ENCODE data around the gene LRG1.

Gene LRG1

GRCh38 chr19:4531562-4532165 is 8.2 kb downstream of the LRG1 start:
- in situ Hi-C loops (cut with HindIII; ENCODE audit: low sequenced_read_pairs): no loop called here

DNA sequence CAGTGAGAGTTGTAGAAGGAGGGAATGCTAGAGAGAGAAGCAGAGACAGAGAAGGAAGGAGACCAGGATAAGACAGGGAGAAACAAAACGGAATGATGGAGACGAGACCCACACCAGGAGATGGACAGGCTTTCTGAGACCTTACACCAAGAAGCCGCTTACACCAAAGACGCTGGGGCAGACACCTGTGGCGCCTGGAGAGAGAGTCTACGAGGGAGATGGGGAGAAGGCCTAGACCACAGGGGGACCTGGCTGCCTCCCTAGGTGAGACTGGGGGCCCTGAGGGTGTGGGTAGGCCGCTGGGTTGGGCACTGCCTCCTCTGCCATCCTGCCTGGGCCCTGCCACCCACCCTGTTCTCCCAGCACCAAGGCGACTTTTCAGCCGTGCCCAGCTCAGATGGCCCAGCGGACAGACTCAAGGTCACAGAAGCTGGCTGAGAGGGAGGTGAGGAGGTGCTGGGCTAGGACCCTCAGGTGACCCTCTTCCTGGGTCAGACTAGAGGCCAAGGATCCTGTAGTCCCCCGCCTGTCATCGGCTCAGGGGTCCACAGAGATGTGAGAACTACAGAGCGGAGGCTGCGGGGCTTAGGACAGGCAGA is 9.8 kb downstream of the LRG1 start:
- in situ Hi-C loops (cut with HindIII; ENCODE audit: low sequenced_read_pairs): loop anchor here (10.0 kb wide), 1 partner anchor 115 kb away; no protein-coding TSS in a partner anchor

DNA sequence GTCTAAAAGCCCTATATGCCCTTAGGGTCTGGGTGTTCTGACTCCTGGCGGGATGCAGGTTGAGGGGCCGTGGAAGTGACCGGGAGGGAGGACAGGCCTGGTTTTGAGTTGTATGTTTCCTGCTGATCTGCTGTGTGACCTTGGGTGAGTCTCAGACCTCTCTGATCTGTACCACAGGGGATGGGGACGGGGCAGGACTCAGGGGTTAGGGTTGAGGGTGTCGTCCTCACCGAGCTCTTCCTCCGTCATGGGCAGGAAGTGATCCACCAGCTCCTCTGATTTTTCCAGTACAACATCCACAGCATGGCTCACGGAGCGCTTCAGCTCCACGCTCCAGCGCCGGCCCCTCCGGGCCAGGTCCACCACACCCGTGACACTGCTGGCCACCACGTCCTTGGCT is 11.0 kb downstream of the LRG1 start:
- in situ Hi-C loops (cut with HindIII; ENCODE audit: low sequenced_read_pairs): loop anchor here (10.0 kb wide), 1 partner anchor 116 kb away; no protein-coding TSS in a partner anchor

DNA sequence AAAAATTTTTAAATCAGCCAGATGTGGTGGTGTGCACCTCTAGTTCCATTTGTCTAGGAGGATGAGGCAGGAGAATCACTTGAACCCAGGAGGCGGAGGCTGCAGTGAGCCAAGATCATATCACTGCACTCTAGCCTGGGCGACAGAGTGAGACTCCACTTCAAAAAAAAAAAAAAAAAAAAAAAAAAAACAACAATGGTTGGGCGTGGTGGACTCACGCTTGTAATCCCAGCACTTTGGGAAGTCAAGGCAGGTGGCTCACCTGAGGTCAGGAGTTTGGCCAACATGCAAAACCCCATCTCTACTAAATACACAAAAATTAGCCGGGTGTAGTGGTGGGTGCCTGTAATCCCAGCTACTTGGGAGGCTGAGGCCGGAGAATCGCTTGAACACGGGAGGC is 12.5 kb downstream of the LRG1 start:
- in situ Hi-C loops (cut with HindIII; ENCODE audit: low sequenced_read_pairs): loop anchor here (10.0 kb wide), 1 partner anchor 117 kb away; no protein-coding TSS in a partner anchor

DNA sequence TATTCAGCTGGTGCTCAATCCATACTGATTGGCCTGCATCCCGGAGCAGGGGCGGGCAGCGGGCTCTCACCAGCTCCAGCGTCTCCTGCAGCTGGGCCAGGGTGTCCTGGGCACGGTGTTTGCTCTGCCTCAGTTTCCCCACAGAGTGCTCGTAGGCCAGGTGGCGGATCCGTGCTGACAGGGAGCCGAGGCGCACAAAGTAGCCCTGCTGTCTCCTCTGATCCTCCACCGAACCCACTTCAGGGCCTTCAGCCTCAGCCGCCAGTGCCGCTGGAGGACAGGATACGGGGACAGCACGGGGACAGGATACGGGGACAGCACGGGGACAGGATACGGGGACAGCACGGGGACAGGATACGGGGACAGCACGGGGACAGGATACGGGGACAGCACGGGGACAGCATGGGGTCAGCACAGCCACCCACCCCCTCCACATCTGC is 14.3 kb downstream of the LRG1 start:
- in situ Hi-C loops (cut with HindIII; ENCODE audit: low sequenced_read_pairs): loop anchor here (10.0 kb wide), 1 partner anchor 119 kb away; no protein-coding TSS in a partner anchor

GRCh38 chr19:4524808-4525562 is 14.9 kb downstream of the LRG1 start:
- in situ Hi-C loops (cut with HindIII; ENCODE audit: low sequenced_read_pairs): loop anchor here (10.0 kb wide), 1 partner anchor 120 kb away; no protein-coding TSS in a partner anchor

DNA sequence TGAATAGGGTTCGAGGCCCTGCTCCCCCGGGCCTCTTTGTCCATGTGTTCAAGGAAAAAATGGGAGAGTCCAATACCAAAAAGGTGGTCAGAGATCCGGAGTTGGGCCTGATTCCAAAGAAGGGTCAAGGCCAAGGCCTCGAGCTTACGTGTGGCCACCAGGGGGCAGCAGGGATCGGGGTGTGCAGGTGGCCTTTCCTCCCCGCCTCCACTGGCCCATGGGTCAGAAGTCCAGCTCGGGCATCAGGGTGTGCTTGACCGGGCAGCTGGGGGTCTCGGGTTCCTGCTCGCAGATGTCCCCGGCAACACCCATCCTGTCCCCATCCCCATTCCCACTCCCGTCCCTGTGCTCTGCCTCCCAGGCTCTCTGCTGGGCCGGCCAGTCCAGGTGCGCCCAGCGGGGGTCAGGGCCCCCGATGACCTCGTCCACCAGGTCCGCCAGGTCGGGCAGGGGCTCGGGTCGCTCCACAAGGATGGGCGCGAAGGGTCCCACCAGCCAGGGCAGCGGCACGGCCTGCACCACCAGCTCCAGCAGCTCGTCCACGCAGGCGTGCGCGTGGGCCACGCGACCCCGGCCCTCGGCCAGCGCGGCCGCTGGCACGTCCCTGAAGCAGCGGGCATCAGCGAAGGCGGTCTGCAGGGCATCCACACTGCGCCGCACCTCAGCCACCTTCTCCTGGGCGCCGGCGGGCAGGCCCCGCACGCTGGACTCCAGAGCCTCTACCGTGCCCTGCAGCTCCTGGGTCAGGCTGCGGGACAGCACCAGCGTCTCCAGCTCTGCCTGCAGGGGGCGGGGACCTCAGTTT is 16.3 kb downstream of the LRG1 start:
- in situ Hi-C loops (cut with HindIII; ENCODE audit: low sequenced_read_pairs): loop anchor here (10.0 kb wide), 1 partner anchor 121 kb away; no protein-coding TSS in a partner anchor

DNA sequence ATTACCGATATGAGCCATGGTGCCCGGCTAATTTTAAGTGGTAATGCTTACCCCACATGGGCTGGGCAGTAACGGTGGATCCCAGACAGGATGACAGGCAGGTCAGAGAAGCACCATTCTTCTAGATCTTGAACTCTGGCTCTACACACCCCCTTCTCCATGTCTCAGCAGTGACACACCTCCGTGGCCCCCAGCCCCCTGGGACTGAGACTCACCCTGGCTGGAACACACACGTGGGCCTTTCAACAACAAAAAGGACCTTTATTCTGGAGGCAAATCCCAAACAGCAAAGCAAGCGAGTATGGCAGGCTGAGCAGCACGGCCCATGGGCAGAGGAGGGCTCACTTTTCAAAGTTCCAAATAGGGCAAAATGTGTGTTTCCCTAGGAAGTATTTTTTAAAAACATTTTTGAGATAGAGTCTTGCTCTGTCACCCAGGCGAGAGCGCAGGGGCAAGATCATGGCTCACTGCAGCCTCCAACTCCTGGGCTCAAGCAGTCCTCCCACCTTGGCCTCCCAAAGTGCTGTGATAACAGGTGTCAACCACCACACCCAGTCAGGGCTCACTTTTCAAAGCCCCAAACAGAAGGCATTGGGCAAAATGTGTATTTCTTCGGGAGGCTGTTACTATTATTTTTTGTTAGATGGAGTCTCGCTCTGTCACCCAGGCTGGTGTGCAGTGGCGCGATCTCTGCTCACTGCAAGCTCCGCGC is 17.4 kb downstream of the LRG1 start:
- in situ Hi-C loops (cut with HindIII; ENCODE audit: low sequenced_read_pairs): loop anchor here (10.0 kb wide), 1 partner anchor 122 kb away; no protein-coding TSS in a partner anchor

DNA sequence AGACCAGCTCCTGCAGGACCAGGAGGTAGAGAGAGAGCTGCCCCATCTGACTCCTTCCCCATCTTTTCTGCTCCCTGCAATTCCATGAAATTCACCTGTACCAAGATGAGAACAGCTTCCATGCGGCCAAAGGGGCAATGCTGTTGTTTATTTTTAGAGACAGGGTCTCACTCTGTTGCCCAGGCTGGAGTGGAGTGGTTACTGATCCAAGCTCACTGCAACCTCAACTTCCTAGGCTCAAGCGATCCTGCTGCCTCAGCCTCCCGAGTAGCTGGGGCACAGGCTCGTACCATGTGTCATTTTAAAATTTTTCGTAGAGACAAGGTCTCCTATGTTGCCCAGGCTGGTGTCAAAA is 18.0 kb downstream of the LRG1 start:
- in situ Hi-C loops (cut with HindIII; ENCODE audit: low sequenced_read_pairs): loop anchor here (10.0 kb wide), 1 partner anchor 123 kb away; no protein-coding TSS in a partner anchor

DNA sequence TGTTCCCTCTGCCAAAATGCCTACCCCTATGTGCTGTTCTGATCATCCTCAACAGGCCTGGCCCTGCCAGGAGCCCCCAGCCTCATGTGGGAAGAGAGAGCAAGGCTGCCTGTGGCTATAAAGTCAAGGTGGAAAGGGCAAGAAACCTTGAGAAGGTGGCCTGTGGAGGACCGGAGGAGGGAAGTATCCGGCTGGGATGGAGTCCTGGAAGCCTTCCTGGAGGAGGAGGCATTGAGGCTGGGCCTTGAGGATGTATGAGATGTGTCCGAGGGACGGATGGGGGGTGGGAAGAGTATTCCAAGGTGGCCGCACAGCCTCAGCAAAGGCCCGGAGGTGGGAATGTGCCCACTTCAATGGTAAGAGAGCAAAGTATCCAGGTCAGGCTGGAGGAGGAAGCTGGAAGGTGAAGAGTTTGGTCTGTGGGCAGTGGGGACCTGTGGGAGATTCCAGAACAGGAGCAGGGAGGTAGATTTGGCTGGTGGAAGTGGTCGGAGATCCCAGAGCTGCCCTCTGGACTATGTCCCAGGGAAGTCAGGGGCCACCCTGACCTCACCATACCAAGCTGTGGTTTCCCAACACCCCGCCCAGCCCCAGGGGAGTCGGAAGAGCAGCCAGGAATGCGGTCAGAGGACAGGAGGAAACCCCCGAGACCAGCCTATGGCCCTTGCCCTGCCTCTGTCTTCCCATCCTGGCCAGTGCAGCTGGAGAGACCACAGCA is 18.5 kb downstream of the LRG1 start:
- in situ Hi-C loops (cut with HindIII; ENCODE audit: low sequenced_read_pairs): loop anchor here (10.0 kb wide), 1 partner anchor 123 kb away; no protein-coding TSS in a partner anchor

DNA sequence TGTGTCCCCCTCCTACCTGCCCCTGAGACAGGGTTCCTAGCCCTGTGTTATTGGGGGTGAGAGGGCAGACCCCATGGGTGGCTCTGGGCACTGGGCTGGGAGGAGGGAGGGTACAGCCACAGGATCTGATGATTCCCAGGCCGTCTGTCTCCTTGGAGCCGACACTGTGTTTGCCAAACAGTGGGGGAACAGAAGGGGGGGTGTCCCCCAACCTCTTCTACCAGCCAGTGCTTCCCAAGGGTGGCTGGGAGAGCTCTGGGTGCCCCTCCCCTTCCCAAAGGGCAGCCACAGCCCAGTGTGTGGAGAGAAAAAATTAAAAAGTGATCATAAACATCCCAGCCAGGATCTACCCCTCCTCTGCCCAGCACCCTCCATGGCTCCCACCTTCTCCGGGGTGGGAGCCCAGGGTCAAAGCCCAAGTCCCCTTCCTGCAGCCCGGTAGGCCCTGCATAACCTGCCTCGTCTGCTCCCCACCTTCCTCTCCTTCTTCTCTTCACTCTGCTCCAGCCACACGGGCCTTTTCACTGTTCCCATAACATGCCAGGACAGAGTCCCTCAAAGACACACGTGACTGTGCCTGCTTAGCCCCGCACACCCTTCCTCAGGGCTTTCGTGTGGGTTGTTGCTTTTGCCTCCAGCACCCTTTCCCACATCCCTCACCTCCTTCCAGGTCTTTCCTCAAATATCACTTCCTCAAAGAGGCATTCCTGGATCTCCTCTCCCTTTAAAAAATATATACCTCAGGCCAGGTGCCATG is 20.1 kb downstream of the LRG1 start:
- in situ Hi-C loops (cut with HindIII; ENCODE audit: low sequenced_read_pairs): loop anchor here (10.0 kb wide), 1 partner anchor 125 kb away; no protein-coding TSS in a partner anchor

GRCh38 chr19:4519172-4519496 is 20.7 kb downstream of the LRG1 start:
- in situ Hi-C loops (cut with HindIII; ENCODE audit: low sequenced_read_pairs): no loop called here

GRCh38 chr19:4518345-4519171 is 21.3 kb downstream of the LRG1 start, which contains the start of gene PLIN4:
PLIN4 (minus strand) TSS chr19:4518486; CDS start chr19:4518272, 214 bp downstream.
- in situ Hi-C loops (cut with HindIII; ENCODE audit: low sequenced_read_pairs): no loop called here

GRCh38 chr19:4517451-4518057 is 22.3 kb downstream of the LRG1 start:
- in situ Hi-C loops (cut with HindIII; ENCODE audit: low sequenced_read_pairs): no loop called here

GRCh38 chr19:4516939-4517300 is 22.9 kb downstream of the LRG1 start:
- in situ Hi-C loops (cut with HindIII; ENCODE audit: low sequenced_read_pairs): no loop called here

GRCh38 chr19:4516199-4516938 is 23.5 kb downstream of the LRG1 start:
- in situ Hi-C loops (cut with HindIII; ENCODE audit: low sequenced_read_pairs): no loop called here

GRCh38 chr19:4515732-4516131 is 24.1 kb downstream of the LRG1 start:
- in situ Hi-C loops (cut with HindIII; ENCODE audit: low sequenced_read_pairs): no loop called here

Data from endothelial cell of hepatic sinusoid (primary cell).